Keratinocyte (primary cell): Measurements from ENCODE around the gene ACAP2. TPM values are rescaled to one million over a fixed set of nuclear protein-coding genes. Genes with fewer than 3 reads are reported as not detected.

Experiments
- DNase-seq: peaks from one replicate; pipeline ENCODE4 v3.0.0-alpha.2; 2011; ENCODE audit warnings: low read depth, missing footprints, low spot score
- FAIRE-seq: peaks from 2 replicates; lab custom pipeline; 2011; peaks lifted over from hg19 to GRCh38; lab: Jason Lieb, UNC
- H2AFZ ChIP-seq: 2 replicates; pipeline ENCODE4 v1.6.0; 2012; ENCODE audit warnings: low read length, control low read depth, inconsistent platforms; ENCODE audit not compliant: control insufficient read depth
- H3K27ac ChIP-seq: 2 replicates; pipeline ENCODE4 v1.5.1; 2011; ENCODE audit warnings: low read length; ENCODE audit not compliant: control insufficient read depth, insufficient read depth
- H3K27me3 ChIP-seq: 3 replicates; pipeline ENCODE4 v1.6.0; 2011; ENCODE audit warnings: low read length; ENCODE audit not compliant: control insufficient read depth, insufficient read depth; ENCODE audit errors: extremely low read depth
- H3K36me3 ChIP-seq, 2 experiments: 2 replicates in 1 of 2; 3 replicates in 1 of 2; pipeline ENCODE4 v1.5.1; 2011; ENCODE audit warnings: low read length in 2 of 2, mild to moderate bottlenecking in 1 of 2; ENCODE audit not compliant: control insufficient read depth in 2 of 2, insufficient read depth in 2 of 2; ENCODE audit errors: extremely low read depth in 1 of 2
- H3K4me1 ChIP-seq: 3 replicates; pipeline ENCODE4 v1.5.1; 2011; ENCODE audit warnings: low read length; ENCODE audit not compliant: control insufficient read depth, insufficient read depth; ENCODE audit errors: extremely low read depth
- H3K4me2 ChIP-seq: 3 replicates; pipeline ENCODE4 v1.6.0; 2011; ENCODE audit warnings: low read depth, low read length; ENCODE audit not compliant: control insufficient read depth, insufficient read depth; ENCODE audit errors: extremely low read depth
- H3K4me3 ChIP-seq, 3 experiments: fragments of 200-600 bp in 1 of 3; sonication (generic) in 1 of 3; 2 replicates in 2 of 3; 3 replicates in 1 of 3; pipeline ENCODE4 v1.5.1; 2011 to 2016; ENCODE audit warnings: low read length in 3 of 3, mild to moderate bottlenecking in 3 of 3, control low read depth in 2 of 3, inconsistent platforms in 1 of 3, low read depth in 1 of 3, mixed read lengths in 1 of 3, mixed run types in 1 of 3, moderate library complexity in 1 of 3; ENCODE audit not compliant: control insufficient read depth in 2 of 3, insufficient read depth in 2 of 3; ENCODE audit errors: extremely low read depth in 1 of 3
- H3K79me2 ChIP-seq: 2 replicates; pipeline ENCODE4 v1.6.0; 2012; ENCODE audit warnings: low read length; ENCODE audit not compliant: control insufficient read depth, insufficient read depth
- H3K9ac ChIP-seq: 3 replicates; pipeline ENCODE4 v1.6.0; 2011; ENCODE audit warnings: low read length; ENCODE audit not compliant: control insufficient read depth, insufficient read depth; ENCODE audit errors: extremely low read depth
- H3K9me1 ChIP-seq: 3 replicates; pipeline ENCODE4 v1.6.0; 2011; ENCODE audit warnings: low read length; ENCODE audit not compliant: control insufficient read depth, insufficient read depth; ENCODE audit errors: extremely low read depth
- H3K9me3 ChIP-seq: 2 replicates; pipeline ENCODE4 v1.5.1; 2012; ENCODE audit warnings: low read depth, low read length; ENCODE audit not compliant: control insufficient read depth
- H4K20me1 ChIP-seq: 3 replicates; pipeline ENCODE4 v1.6.0; 2011; ENCODE audit warnings: low read length; ENCODE audit not compliant: control insufficient read depth, insufficient read depth; ENCODE audit errors: extremely low read depth
- CTCF ChIP-seq, 3 experiments: IDR thresholded peaks in 1 of 3; conservative IDR thresholded peaks in 1 of 3; optimal IDR thresholded peaks in 1 of 3; 2 replicates in 2 of 3; 3 replicates in 1 of 3; pipeline versions ENCODE3 to v1.5.1; 2011; ENCODE audit warnings: low read length in 3 of 3, mild to moderate bottlenecking in 3 of 3, moderate library complexity in 2 of 3, control low read depth in 1 of 3, inconsistent platforms in 1 of 3; ENCODE audit not compliant: insufficient read depth in 2 of 3; ENCODE audit errors: extremely low read depth in 1 of 3
- EZH2 ChIP-seq: IDR thresholded peaks from one replicate; pipeline ENCODE4 v1.6.1; 2012; ENCODE audit warnings: inconsistent platforms, mild to moderate bottlenecking, low read length, moderate library complexity
- dilution Hi-C: fragments of 300-500 bp; cut with MboI; formaldehyde crosslinking; loops from one replicate; pipeline ENCODE4 v1.7.0; 2020; ENCODE audit warnings: low sequenced_read_pairs; ENCODE audit not compliant: extremely low pct_ligation_motif_present
- polyA plus RNA-seq, 5 experiments: library from polyadenylated mRNA; depleted of rRNA in 3 of 5; stranded (reverse) in 3 of 5; stranded (forward) in 1 of 5; unstranded in 1 of 5; fragments of >200 nt; gene quantifications; 1 replicate in 1 of 5; 2 replicates in 3 of 5; 3 replicates in 1 of 5; pipeline versions ENCODE4 v1.2.1 to v1.2.3, GENCODE V29; 2011 to 2012; ENCODE audit warnings: missing spikeins in 2 of 5, low read depth in 1 of 5, low replicate concordance in 1 of 5

Gene ACAP2
- polyA plus RNA-seq, 1 donor (not counting 4 experiments of a cell fraction or from before 2014, with no cell fraction given): 23.5 TPM

- peaks cover 8% of the 10 kb centered on the region for H3K79me2 ChIP-seq
- dilution Hi-C loops: no loop called here
These were observed 191.3 kb downstream of the ACAP2 start for GRCh38 chr3:195251336-195252065.

GRCh38 chr3:195250473-195251251 is 192.2 kb downstream of the ACAP2 start:
- no peak overlapping the region for H3K4me3 ChIP-seq
- dilution Hi-C loops: no loop called here

More at GRCh38 chr3:195251336-195252065, 191.3 kb downstream of the ACAP2 start:
- no peak overlapping the region for H3K9ac ChIP-seq
- no peaks in the 10 kb centered on the region for H3K9me1 ChIP-seq
- no peaks in the 10 kb centered on the region for H3K9me3 ChIP-seq
- no peaks in the 10 kb centered on the region for H4K20me1 ChIP-seq
- FAIRE-seq (no peak), DNase-seq (no peak)
- peaks cover 0 to 2% of the 10 kb centered on the region in 2 experiments for H3K36me3 ChIP-seq
- H3K27me3 ChIP-seq: no peaks in the 10 kb centered on the region
- H3K4me3 ChIP-seq: no peak overlapping the region
- TF ChIP-seq CTCF (optimal IDR thresholded peaks at IDR 0.05 in 1 of 3, IDR thresholded peaks at IDR 0.05 in 1 of 3, conservative IDR thresholded peaks at IDR 0.05 in 1 of 3; ENCODE audit: extremely low read depth in 1 of 3, insufficient read depth in 2 of 3, low read length in 3 of 3): no peak
- no peak for TF ChIP-seq EZH2
- H2AFZ ChIP-seq: no peak overlapping the region
- no peaks in the 10 kb centered on the region for H3K4me1 ChIP-seq
- no peak overlapping the region for H3K27ac ChIP-seq
- H3K4me2 ChIP-seq: no peak overlapping the region

More at GRCh38 chr3:195250473-195251251, 192.2 kb downstream of the ACAP2 start:
- DNase-seq (no peak), FAIRE-seq (no peak)
- H3K9me3 ChIP-seq: no peaks in the 10 kb centered on the region
- no peaks in the 10 kb centered on the region for H3K27me3 ChIP-seq
- H3K79me2 ChIP-seq: peaks cover 8% of the 10 kb centered on the region
- TF ChIP-seq CTCF (optimal IDR thresholded peaks at IDR 0.05 in 1 of 3, IDR thresholded peaks at IDR 0.05 in 1 of 3, conservative IDR thresholded peaks at IDR 0.05 in 1 of 3; ENCODE audit: extremely low read depth in 1 of 3, insufficient read depth in 2 of 3, low read length in 3 of 3) (no peak), EZH2 (no peak)
- H3K4me1 ChIP-seq: no peaks in the 10 kb centered on the region
- peaks cover 0 to 2% of the 10 kb centered on the region in 2 experiments for H3K36me3 ChIP-seq
- H4K20me1 ChIP-seq: no peaks in the 10 kb centered on the region
- H3K9ac ChIP-seq: no peak overlapping the region
- H2AFZ ChIP-seq: no peak overlapping the region
- no peaks in the 10 kb centered on the region for H3K9me1 ChIP-seq
- no peak overlapping the region for H3K27ac ChIP-seq
- no peak overlapping the region for H3K4me2 ChIP-seq
